ENCODE data around the gene SLC22A13. TPM values are rescaled to one million over a fixed set of nuclear protein-coding genes. Genes with fewer than 3 reads are reported as not detected.
"Not testable (repeated sequence)": the region's sequence is repeated elsewhere in the genome, so short reads cannot be mapped to it uniquely, and the experiment has no call there.

The SLC22A13 gene
- total RNA-seq, 1 donor from 2014 or later: 0.97 TPM

DNA sequence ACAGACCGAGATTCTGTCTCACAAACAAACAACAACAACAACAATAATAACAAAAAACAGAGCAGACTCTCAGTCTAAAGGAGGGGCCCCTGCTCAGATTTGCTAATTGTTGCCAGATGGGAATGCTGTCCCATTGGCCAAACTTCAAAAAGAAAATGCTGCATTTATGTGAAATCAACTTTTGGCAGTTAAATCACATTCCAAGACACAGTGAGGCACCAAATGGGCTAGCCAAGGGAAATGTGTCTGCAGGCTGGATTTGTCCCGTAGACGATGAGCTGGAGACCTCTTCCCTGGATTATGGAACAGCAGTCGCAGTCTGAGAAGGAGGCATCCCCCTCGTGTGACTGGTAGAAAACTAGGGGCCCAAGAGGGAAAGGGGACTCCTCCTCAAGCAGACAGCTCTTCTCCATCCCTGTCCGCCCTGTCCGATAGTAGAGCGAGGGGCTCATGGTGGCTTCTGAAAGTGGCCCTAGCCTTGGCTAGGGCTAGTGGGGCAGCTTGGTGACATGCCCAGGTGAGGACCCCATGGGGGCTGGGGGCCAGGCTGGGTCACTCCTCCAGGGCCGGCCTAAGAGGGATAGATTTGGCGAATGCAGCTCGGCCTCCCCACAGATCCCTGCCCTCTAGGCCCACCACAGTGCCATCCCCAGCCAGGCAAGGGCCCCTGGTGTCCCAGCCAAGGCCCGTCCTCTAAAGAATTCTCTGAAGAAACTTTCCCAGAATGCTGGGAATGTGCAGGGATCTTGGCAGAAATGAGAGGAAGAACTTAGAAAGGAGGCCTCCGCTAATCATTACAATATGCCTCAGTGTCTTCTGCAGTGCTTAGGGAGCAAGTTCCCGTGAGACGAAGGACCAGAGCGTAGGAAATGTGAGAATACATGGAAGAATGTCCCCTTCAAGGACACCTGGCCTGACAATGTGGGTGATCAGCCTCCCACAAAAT lies 18.5 kb downstream of the SLC22A13 start:
- DNase-seq (ENCODE audit: low spot score): no peak
- no peaks in the 10 kb centered on the region for H3K27me3 Mint-ChIP-seq (ENCODE audit: low read depth)
- H3K9me3 Mint-ChIP-seq (ENCODE audit: low read depth): no peaks in the 10 kb centered on the region
- peaks cover 17% of the 10 kb centered on the region for H3K36me3 Mint-ChIP-seq (ENCODE audit: low read depth)
- TF ChIP-seq, protein P1, sequence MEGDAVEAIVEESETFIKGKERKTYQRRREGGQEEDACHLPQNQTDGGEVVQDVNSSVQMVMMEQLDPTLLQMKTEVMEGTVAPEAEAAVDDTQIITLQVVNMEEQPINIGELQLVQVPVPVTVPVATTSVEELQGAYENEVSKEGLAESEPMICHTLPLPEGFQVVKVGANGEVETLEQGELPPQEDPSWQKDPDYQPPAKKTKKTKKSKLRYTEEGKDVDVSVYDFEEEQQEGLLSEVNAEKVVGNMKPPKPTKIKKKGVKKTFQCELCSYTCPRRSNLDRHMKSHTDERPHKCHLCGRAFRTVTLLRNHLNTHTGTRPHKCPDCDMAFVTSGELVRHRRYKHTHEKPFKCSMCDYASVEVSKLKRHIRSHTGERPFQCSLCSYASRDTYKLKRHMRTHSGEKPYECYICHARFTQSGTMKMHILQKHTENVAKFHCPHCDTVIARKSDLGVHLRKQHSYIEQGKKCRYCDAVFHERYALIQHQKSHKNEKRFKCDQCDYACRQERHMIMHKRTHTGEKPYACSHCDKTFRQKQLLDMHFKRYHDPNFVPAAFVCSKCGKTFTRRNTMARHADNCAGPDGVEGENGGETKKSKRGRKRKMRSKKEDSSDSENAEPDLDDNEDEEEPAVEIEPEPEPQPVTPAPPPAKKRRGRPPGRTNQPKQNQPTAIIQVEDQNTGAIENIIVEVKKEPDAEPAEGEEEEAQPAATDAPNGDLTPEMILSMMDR (IDR thresholded peaks at IDR 0.05): no peak
- H3K4me1 Mint-ChIP-seq (ENCODE audit: low read depth): no peaks in the 10 kb centered on the region
- no peak overlapping the region for H3K27ac Mint-ChIP-seq (ENCODE audit: unreplicated experiment)
- H3K4me3 Mint-ChIP-seq (ENCODE audit: unreplicated experiment): no peak overlapping the region

DNA sequence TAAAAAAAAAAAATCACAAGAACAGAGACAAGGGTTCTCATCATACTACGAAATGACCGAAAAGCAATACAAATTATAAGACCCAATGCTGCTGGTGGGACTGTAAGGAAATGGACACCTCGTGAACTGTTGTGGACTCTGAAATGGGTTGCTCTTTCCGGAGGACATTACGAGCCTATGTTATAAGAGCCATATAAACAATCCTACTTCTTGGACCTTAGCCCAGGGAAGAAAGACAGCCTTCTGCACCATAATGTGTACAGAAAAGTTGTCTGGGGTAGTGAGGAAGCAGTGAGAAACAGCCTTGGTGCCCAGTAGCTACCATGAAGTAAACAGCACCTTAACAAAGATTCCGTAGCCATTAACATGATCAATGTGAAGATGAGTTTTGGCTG lies 19.1 kb downstream of the SLC22A13 start:
- no peaks in the 10 kb centered on the region for H3K9me3 Mint-ChIP-seq (ENCODE audit: low read depth)
- TF ChIP-seq, protein P1 (IDR thresholded peaks at IDR 0.05): no peak
- H3K4me1 Mint-ChIP-seq (ENCODE audit: low read depth): no peaks in the 10 kb centered on the region
- no peak overlapping the region for H3K4me3 Mint-ChIP-seq (ENCODE audit: unreplicated experiment)
- no peak for DNase-seq (ENCODE audit: low spot score)
- no peak overlapping the region for H3K27ac Mint-ChIP-seq (ENCODE audit: unreplicated experiment)
- peaks cover 15% of the 10 kb centered on the region for H3K36me3 Mint-ChIP-seq (ENCODE audit: low read depth)
- no peaks in the 10 kb centered on the region for H3K27me3 Mint-ChIP-seq (ENCODE audit: low read depth)

DNA sequence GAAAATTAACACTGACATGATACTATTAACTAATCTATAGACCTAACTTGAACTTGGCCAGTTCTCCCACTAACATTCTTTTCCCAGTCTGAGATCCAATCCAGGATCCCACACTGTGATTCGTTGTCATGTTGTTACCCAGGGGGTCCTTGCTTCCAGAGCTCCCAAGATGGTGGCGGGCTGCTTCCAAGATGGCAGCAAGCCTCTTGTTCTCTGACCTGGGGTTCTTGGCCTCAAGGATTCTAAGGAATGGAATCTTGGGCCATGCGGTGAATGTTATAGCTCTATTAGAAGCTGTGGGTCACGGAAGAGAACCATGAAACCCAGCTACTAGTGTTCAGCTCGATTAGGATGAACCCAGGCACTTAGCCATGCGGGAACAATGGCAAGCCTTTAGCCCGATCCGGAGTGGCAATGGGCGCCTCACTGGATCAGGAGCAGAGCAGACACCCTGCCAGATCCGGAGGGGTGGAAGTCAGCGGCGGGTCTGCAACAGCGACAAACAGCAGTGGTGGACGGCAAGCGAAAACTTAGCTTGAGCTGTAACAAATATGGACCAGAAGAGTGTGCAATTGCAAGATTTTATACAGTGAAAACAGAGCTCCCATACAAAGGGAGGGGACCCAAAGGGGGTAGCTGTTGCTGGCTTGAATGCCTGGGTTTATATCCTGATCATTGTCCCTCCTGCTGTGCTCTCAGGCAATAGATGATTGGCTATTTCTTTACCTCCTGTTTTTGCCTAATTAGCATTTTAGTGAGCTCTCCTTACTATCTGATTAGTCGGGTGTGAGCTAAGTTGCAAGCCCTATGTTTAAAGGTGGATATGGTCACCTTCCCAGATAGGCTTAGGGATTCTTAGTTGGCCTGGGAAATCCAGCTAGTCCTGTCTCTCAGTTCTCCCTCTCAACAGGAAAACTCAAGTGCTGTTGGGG lies 23.9 kb downstream of the SLC22A13 start:
- not testable (repeated sequence) for H3K27ac Mint-ChIP-seq (ENCODE audit: unreplicated experiment); H3K4me3 Mint-ChIP-seq (ENCODE audit: unreplicated experiment); H3K4me1 Mint-ChIP-seq (ENCODE audit: low read depth); H3K27me3 Mint-ChIP-seq (ENCODE audit: low read depth); DNase-seq (ENCODE audit: low spot score); H3K36me3 Mint-ChIP-seq (ENCODE audit: low read depth); H3K9me3 Mint-ChIP-seq (ENCODE audit: low read depth)

DNA sequence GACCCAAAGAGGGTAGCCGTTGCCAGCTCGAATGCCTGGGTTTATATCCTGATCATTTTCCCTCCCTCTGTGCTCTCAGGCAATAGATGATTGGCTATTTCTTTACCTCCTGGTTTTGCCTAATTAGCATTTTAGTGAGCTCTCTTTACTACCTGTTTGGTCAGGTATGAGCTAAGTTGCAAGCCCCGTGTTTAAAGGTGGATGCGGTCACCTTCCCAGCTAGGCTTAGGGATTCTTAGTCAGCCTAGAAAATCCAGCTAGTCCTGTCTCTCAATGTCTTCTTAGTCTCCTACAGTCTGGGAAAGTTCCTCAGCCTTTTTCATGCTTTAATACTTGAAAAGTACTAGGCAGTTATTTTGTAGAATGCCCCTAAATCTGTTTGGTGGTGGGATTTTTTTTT lies 31.4 kb downstream of the SLC22A13 start:
- not testable (repeated sequence) for H3K4me3 Mint-ChIP-seq (ENCODE audit: unreplicated experiment); H3K9me3 Mint-ChIP-seq (ENCODE audit: low read depth); H3K4me1 Mint-ChIP-seq (ENCODE audit: low read depth); H3K27me3 Mint-ChIP-seq (ENCODE audit: low read depth); H3K27ac Mint-ChIP-seq (ENCODE audit: unreplicated experiment); DNase-seq (ENCODE audit: low spot score); H3K36me3 Mint-ChIP-seq (ENCODE audit: low read depth)

DNA sequence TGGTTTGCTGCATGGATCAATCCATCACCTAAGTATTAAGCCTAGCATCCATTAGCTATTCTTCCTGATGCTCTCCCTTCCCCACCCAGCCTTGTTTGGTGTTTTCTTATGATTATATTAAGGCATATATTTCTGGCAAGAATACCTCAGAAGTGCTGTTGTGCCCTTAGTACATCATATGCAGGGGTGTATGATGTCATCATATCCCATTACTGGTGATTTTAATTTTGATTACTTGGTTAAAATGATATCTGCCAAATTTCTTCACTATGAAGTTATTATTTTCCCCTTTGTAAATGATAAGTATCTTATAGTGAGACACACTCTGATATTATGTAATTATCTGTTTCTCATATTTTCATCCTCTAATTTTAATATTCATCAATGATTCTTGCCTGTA lies 31.9 kb downstream of the SLC22A13 start:
- Mint-ChIP-seq H3K9me3 (ENCODE audit: low read depth) (no peaks in the 10 kb centered on the region), H3K4me1 (ENCODE audit: low read depth) (no peaks in the 10 kb centered on the region), H3K36me3 (ENCODE audit: low read depth) (no peaks in the 10 kb centered on the region), H3K27ac (ENCODE audit: unreplicated experiment) (no peak overlapping the region), H3K27me3 (ENCODE audit: low read depth) (no peaks in the 10 kb centered on the region), H3K4me3 (ENCODE audit: unreplicated experiment) (no peak overlapping the region)
- DNase-seq (ENCODE audit: low spot score): no peak
- TF ChIP-seq, protein P1 (IDR thresholded peaks at IDR 0.05): no peak
